Fibroblast of gingiva (primary cell): ENCODE results near the gene GMPR.
"Not testable (repeated sequence)": the region's sequence is repeated elsewhere in the genome, so short reads cannot be mapped to it uniquely, and the experiment has no call there.

Experiments used
- DNase-seq: peaks from one replicate; pipeline ENCODE4 v3.0.0-alpha.2; 2011; ENCODE audit warnings: low read depth

Gene GMPR

GRCh38 chr6:16225062-16225731 lies 13.2 kb upstream of the GMPR start:
- DNase-seq = not testable (repeated sequence)

- not testable (repeated sequence) for DNase-seq
Measured at GRCh38 chr6:16226117-16227047, 12.0 kb upstream of the GMPR start.

GRCh38 chr6:16227048-16227562 lies 11.3 kb upstream of the GMPR start:
- DNase-seq = no peak

GRCh38 chr6:16227605-16228004 lies 10.8 kb upstream of the GMPR start:
- no peak for DNase-seq

- no peak for DNase-seq
Measured at GRCh38 chr6:16228043-16228442, 10.3 kb upstream of the GMPR start.

GRCh38 chr6:16228709-16229665 lies 9.4 kb upstream of the GMPR start:
- no peak for DNase-seq

GRCh38 chr6:16229700-16230099 lies 8.7 kb upstream of the GMPR start:
- DNase-seq = no peak

GRCh38 chr6:16230953-16231352 lies 7.4 kb upstream of the GMPR start:
- no peak for DNase-seq

- DNase-seq = no peak
Measured at GRCh38 chr6:16232086-16232485, 6.3 kb upstream of the GMPR start.

- DNase-seq = peak; percentile 31
Measured at GRCh38 chr6:16236009-16236501, 2.3 kb upstream of the GMPR start.

GRCh38 chr6:16236631-16237199 lies 1.7 kb upstream of the GMPR start:
- DNase-seq = peak; percentile 60

GRCh38 chr6:16237242-16237641 lies 1.1 kb upstream of the GMPR start:
- no peak for DNase-seq

- DNase-seq = peak; percentile 12
Measured at GRCh38 chr6:16238963-16239797, 793 bp downstream of the GMPR start.

- DNase-seq = peak; percentile 74
Measured at GRCh38 chr6:16239798-16240123, 1.4 kb downstream of the GMPR start.

GRCh38 chr6:16240589-16241320 lies 2.4 kb downstream of the GMPR start:
- DNase-seq = no peak

- DNase-seq = no peak
Measured at GRCh38 chr6:16241321-16241689, 2.9 kb downstream of the GMPR start.

- DNase-seq = peak; percentile 57
Measured at GRCh38 chr6:16243055-16243454, 4.7 kb downstream of the GMPR start.

GRCh38 chr6:16243664-16244063 lies 5.3 kb downstream of the GMPR start:
- no peak for DNase-seq

- DNase-seq = no peak
Measured at GRCh38 chr6:16244446-16244845, 6.1 kb downstream of the GMPR start.

GRCh38 chr6:16244869-16245451 lies 6.6 kb downstream of the GMPR start:
- DNase-seq = no peak
